ENCODE measurements around the gene GABRR2.

- no peak for TF ChIP-seq EZH2 (IDR thresholded peaks at IDR 0.05; ENCODE audit: borderline replicate concordance, insufficient read depth, low read length, poor library complexity, severe bottlenecking)
- no peak for TF ChIP-seq CTCF (IDR thresholded peaks at IDR 0.05; ENCODE audit: poor library complexity, severe bottlenecking)
Measured at GRCh38 chr6:89273816-89274215, 41.3 kb downstream of the GABRR2 start.
